ENCODE results near the gene PSPH.

DNA sequence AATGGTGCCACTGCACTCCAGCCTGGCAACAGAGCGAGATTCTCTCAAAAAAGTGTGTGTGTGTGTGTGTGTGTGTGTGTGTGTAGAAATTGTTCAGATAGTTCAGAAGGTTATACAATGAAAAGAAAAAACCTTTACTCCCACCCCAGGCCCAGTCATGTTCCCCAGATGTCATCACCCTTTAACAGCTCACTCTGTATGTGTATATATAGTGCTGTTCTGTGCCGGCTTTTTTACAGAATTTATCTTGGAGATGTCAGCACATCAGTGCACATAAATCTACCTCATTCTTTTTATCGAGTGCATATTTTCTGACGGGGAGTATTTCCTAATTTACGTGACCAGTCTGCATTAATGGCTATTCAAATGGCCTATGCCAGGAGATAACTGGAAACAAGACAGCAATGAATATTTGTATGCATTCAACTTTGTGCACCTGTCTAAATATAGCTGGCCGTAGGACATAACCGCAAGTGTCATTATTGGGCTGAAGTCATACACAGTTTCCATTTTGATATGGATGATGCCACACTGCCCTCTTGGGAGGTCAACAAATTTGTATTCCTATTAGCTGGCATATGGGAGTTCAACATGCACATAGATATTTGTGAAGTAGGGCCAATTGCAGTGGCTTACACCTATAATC is 75.1 kb downstream of the PSPH start:
- no peak for TF ChIP-seq POLR2A (IDR thresholded peaks at IDR 0.05)
- TF ChIP-seq, protein P1, sequence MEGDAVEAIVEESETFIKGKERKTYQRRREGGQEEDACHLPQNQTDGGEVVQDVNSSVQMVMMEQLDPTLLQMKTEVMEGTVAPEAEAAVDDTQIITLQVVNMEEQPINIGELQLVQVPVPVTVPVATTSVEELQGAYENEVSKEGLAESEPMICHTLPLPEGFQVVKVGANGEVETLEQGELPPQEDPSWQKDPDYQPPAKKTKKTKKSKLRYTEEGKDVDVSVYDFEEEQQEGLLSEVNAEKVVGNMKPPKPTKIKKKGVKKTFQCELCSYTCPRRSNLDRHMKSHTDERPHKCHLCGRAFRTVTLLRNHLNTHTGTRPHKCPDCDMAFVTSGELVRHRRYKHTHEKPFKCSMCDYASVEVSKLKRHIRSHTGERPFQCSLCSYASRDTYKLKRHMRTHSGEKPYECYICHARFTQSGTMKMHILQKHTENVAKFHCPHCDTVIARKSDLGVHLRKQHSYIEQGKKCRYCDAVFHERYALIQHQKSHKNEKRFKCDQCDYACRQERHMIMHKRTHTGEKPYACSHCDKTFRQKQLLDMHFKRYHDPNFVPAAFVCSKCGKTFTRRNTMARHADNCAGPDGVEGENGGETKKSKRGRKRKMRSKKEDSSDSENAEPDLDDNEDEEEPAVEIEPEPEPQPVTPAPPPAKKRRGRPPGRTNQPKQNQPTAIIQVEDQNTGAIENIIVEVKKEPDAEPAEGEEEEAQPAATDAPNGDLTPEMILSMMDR (IDR thresholded peaks at IDR 0.05) = no peak
